NAMALWA (cell line): ENCODE results near the gene IMPACT.

ENCODE experiments used
- DNase-seq: peaks from one replicate; pipeline ENCODE4 v3.0.0-alpha.2; 2015; ENCODE audit warnings: low spot score

The IMPACT gene

GRCh38 chr18:24426398-24427294 is at the start of gene IMPACT:
Gene IMPACT, plus strand, starts transcription at chr18:24426670. Its CDS starts 87 bp downstream, at chr18:24426757.
- DNase-seq, result peak; percentile 50

GRCh38 chr18:24378598-24378997 is 47.9 kb upstream of the IMPACT start:
- no peak for DNase-seq

GRCh38 chr18:24380163-24380747 is 46.2 kb upstream of the IMPACT start:
- DNase-seq, result no peak

DNA sequence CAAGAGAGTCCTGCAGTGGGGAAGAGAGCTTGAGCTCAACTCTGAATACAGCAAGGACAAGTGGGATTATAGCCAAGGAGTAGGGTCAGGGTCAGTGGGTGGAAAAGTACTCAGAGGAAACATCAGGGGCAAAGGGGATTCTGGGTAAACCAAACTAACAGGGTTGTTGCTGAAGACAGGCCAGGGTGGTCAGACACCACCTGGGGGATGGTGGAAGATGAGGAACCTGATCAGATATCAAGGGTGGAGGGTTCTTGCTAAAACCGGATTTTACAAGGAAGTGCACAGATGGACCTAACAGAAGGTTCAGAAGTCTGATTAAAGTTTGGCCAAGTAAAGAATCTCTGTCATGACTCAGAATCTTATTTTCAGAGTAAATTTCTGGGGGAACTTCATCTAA is 45.3 kb upstream of the IMPACT start:
- no peak for DNase-seq

DNA sequence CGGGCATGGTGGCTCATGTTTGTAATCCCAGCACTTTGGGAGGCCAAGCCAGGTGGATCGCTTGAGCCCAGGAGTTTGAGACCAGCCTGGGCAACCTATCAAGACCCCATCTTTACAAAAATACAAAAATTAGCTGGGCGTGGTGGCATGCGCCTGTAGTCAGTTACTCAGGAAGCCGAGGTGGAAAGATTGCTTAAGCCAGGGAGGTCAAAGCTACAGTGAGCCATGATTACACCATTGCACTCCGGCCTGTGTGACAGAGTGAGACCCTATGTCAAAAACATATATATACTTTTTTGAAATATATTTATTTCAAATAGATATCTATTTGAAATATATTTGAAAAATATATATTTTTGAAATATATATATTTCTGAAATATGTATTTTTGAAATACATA is 39.8 kb upstream of the IMPACT start:
- DNase-seq, result no peak

DNA sequence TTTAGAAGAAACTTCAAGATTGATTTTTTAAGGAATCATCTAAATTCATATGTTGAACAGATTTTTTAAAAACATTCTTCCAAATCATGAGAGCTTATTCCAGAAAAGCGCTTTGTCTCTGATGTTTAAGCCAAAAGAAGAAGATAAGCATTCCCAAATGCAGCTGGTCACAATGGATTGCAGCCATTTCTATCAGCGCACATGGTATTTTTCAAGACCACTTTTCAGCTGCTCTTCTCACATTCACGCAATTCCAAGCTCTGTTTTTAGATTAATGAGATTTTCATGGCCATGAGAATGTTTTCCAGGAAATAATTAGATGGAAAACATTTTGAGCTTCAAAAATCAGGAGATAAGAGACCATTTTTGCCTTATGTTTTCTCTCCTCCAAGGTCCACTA is 37.5 kb upstream of the IMPACT start:
- no peak for DNase-seq

GRCh38 chr18:24395049-24395795 is 31.2 kb upstream of the IMPACT start:
- DNase-seq, result no peak

- DNase-seq, result no peak
These were observed 30.3 kb upstream of the IMPACT start for GRCh38 chr18:24396082-24396633.

DNA sequence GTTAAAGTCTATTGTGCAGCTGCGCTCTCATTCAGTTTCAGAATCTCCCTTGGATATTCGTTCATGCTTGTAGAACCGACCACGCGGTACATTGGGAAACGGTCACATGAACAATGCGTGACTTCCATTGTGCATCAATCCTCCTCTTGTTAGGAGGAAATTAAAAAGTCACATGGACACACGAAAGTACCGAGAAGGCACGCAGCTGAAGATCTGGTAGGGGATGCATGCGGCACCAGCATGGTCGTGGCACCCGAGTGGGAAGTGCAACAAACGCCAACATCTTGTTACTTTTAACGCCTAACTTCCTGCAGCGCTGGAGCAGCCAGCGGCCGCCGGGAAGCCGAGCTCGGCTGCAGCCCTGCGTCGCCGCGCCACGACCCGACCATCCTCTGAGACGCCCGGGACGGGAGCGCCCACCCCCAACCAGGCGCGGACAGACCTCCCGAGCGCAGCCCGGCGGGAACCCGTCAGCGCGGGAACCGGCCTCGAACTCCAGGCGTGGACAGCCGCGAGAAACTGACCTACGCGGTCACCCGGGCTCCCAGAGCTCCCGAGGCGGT is 29.3 kb upstream of the IMPACT start:
- DNase-seq, result no peak

DNA sequence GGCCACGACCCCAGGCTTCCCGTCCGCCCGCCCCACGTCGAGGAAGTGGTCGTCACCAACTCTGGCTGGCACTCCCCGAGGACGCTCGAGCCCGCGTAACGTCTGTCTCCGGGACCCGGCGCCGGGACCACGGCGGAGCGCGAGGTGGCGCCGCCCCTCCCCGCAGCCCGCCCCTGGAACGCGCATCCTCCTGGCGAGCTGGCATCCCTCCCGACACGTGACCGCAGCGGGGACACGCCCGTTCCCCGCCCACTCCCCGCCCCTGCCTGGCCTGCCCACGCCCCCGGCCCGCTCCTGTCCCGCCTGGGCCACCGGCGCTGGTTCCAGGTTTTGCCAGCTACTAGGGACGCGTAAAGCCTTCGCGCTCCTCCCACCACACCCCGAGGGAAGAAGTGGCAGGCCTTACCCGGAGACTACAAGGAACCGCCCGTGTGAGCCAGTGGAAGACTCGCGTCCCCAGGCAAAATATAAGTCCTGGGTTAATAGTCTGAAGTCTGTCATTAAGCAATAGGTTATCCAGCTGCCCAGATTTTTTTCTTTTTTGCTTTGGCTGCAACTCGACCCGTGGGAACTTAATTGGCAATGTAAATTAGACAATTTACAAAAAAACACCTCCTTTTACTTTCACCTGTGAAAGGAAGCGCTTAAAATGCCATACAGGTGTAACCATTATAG is 28.6 kb upstream of the IMPACT start, which contains the start of gene OSBPL1A:
TSS of gene OSBPL1A (minus strand) at position 131 of the 675 bp plus-strand sequence. CDS start 20,291 bp downstream, outside the sequence.
- peak; percentile 61 for DNase-seq

- DNase-seq, result no peak
These were observed 27.9 kb upstream of the IMPACT start for GRCh38 chr18:24398540-24398939.

DNA sequence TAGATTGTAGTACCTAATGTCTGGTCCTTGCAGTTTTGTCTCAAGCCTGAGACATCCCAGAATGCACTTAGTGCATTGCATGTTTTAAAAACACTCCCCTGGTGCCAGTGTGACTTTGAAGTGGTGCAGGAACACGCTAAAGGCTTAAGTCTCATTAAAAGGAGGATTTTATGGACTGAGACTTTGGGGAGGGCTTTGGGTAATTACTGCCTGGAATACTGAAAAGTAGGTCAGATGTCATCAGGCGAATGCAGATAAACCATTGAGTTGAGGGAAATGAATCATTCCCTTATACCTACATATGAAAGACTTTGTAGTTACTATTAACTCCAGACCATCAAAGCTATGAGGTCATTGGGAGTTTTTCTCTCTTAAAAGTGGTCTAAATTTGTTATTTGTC is 25.9 kb upstream of the IMPACT start:
- no peak for DNase-seq

DNA sequence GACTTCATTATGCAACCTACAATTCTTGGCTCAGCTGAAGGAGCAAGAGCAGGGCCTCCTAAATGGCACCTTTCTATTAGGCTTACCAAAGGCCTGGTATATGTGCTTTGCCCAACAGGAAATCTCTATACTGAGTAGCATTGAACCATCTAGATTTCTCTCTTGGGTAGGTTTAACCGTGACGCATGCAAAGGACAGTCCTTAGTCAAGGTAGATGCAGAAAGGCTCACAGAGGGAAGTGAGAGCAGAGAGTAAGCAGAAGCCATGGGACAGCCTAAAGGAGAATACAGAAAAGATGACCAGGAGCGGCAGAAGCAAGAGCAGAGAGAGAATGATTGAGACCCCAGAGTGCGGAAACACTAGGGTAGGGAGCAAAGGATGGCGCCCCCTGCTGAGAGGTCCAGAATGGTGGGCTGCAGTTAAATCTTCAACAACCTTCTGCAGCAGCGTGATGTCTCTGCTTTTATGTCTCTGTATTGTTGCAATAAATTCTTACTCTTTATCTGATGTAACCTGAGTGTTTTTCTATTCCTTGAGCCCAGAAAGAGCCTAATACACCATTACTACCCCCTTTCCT is 24.2 kb upstream of the IMPACT start:
- DNase-seq, result peak; percentile 18

DNA sequence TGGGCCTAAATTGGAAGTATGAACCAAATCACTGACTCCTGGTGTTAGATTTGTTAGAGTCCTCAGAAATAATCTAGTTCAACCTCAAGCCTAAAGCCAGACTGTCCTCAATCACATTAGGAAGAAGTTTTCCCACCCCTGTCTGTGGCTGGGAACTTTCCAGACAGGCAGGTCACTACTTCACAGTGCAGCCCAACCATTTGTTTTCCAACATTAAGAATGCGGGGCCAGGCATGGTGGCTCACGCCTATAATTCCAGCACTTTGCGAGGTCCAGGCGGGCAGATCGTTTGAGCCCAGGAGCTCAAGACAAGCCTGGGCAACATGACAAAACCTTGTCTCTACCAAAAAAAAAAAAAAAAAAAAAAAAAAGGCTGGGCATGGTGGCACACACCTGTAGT is 23.4 kb upstream of the IMPACT start:
- DNase-seq, result no peak

- no peak for DNase-seq
These were observed 21.9 kb upstream of the IMPACT start for GRCh38 chr18:24404591-24404990.

DNA sequence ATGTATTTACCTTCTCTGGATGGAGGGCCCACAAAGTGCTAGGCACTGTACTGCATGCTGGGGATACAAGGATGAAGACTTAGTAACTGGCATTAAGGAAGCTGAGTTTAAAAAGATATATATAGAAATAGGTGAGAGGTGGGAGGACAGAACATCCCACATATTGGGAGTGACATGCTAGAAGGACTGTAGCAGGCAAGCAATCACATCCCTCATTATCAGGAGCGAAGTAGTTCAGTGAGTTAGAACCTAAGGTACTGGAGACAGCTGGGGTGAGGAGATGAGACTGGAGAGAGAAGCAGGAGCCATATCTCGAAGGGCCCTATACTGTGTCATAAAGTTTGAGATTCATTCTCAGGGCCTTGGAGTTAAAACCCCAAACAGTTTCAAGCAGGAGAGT is 18.0 kb upstream of the IMPACT start:
- no peak for DNase-seq

DNA sequence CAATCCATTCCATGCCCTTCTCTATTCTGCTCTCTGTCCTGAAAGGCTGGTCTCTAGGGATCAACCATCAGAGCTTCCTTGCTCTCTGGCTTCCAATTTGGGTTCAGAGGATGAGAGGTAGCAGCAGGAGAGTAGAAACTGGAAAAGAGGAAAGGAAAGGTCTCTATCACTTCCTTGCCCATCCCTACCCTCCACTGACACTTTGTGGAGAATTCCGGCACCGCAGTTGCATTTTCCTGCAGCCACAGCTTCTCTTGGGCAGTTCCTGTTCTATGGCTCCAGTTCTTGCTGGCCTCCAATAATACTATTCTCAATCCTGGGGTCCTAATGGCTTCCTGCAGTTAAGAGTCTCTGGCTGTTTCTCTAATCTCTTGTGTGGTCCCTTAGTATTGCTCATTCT is 13.3 kb upstream of the IMPACT start:
- DNase-seq, result no peak

- no peak for DNase-seq
These were observed 12.0 kb upstream of the IMPACT start for GRCh38 chr18:24414349-24415003.

DNA sequence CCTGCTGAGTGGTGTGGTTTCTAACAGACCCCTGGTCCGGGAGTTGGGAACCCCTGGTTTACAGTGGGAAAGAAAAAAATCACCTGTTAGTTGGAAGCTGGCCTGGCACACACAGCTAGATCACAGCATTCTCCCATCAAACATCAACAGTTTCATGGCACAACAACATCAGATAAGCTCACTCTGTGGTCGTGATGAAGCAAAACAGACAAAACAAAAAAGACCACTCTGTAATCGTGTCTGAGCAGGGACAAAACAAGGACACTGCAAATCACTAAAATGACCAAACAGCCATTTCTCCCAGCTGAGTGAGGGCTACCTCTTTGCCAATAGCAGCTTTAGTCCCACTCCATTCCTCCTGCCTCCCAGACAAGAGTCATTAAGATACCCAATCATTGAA is 9.0 kb upstream of the IMPACT start:
- DNase-seq, result no peak

GRCh38 chr18:24420551-24420950 is 5.9 kb upstream of the IMPACT start:
- no peak for DNase-seq

GRCh38 chr18:24421831-24422230 is 4.6 kb upstream of the IMPACT start:
- DNase-seq, result no peak
